Measurements from ENCODE around the gene TSC2.
A peak's percentile ranks its signal among the peaks of the same experiment; 100 is the strongest.
"Not testable (repeated sequence)": the region's sequence is repeated elsewhere in the genome, so short reads cannot be mapped to it uniquely, and the experiment has no call there.

The TSC2 gene

GRCh38 chr16:2124377-2124693, 76.5 kb downstream of the TSC2 start:
- H3K27ac ChIP-seq (ENCODE audit: low read length) = peak overlapping the region; percentile 97
- H3K9me3 ChIP-seq (ENCODE audit: control insufficient read depth in 2 of 2, low read length in 2 of 2); H3K36me3 ChIP-seq (ENCODE audit: control insufficient read depth in 2 of 2, insufficient read depth in 2 of 2, low read length in 2 of 2); H3K27me3 ChIP-seq (ENCODE audit: control insufficient read depth in 1 of 2, insufficient read depth in 2 of 2, low read length in 2 of 2): not testable (repeated sequence)
- peaks cover 62% of the 10 kb centered on the region for H3K4me1 ChIP-seq (ENCODE audit: control insufficient read depth, insufficient read depth, low read length)
- H3K9ac ChIP-seq (ENCODE audit: low read length in 2 of 2) = peak overlapping the region; percentile 75 to 78
- peak overlapping the region; percentile 12 to 69 for H3K4me3 ChIP-seq (ENCODE audit: low read length in 2 of 2)

- H3K27me3 ChIP-seq (ENCODE audit: control insufficient read depth in 1 of 2, insufficient read depth in 2 of 2, low read length in 2 of 2); H3K9me3 ChIP-seq (ENCODE audit: control insufficient read depth in 2 of 2, low read length in 2 of 2); H3K36me3 ChIP-seq (ENCODE audit: control insufficient read depth in 2 of 2, insufficient read depth in 2 of 2, low read length in 2 of 2): not testable (repeated sequence)
- Histone ChIP-seq H3K9ac (ENCODE audit: low read length in 2 of 2) (peak overlapping the region; percentile 78), H3K4me1 (ENCODE audit: control insufficient read depth, insufficient read depth, low read length) (peaks cover 65% of the 10 kb centered on the region), H3K27ac (ENCODE audit: low read length) (peak overlapping the region; percentile 97), H3K4me3 (ENCODE audit: low read length in 2 of 2) (peak overlapping the region; percentile 12 to 69)
Observed at GRCh38 chr16:2124694-2125444, 77.1 kb downstream of the TSC2 start.

GRCh38 chr16:2125609-2126008, 77.8 kb downstream of the TSC2 start:
- Histone ChIP-seq H3K4me1 (ENCODE audit: control insufficient read depth, insufficient read depth, low read length) (peaks cover 67% of the 10 kb centered on the region), H3K27ac (ENCODE audit: low read length) (peak overlapping the region; percentile 97), H3K4me3 (ENCODE audit: low read length in 2 of 2) (peak overlapping the region in 1 of 2 donors; percentile 69), H3K9ac (ENCODE audit: low read length in 2 of 2) (peak overlapping the region; percentile 78)
- H3K9me3 ChIP-seq (ENCODE audit: control insufficient read depth in 2 of 2, low read length in 2 of 2); H3K36me3 ChIP-seq (ENCODE audit: control insufficient read depth in 2 of 2, insufficient read depth in 2 of 2, low read length in 2 of 2); H3K27me3 ChIP-seq (ENCODE audit: control insufficient read depth in 1 of 2, insufficient read depth in 2 of 2, low read length in 2 of 2): not testable (repeated sequence)

- peaks cover 64% of the 10 kb centered on the region for H3K4me1 ChIP-seq (ENCODE audit: control insufficient read depth, insufficient read depth, low read length)
- H3K27me3 ChIP-seq (ENCODE audit: control insufficient read depth in 1 of 2, insufficient read depth in 2 of 2, low read length in 2 of 2); H3K36me3 ChIP-seq (ENCODE audit: control insufficient read depth in 2 of 2, insufficient read depth in 2 of 2, low read length in 2 of 2); H3K9me3 ChIP-seq (ENCODE audit: control insufficient read depth in 2 of 2, low read length in 2 of 2): not testable (repeated sequence)
- H3K4me3 ChIP-seq (ENCODE audit: low read length in 2 of 2) = peak overlapping the region in 1 of 2 donors; percentile 58
- peak overlapping the region; percentile 97 for H3K27ac ChIP-seq (ENCODE audit: low read length)
- peak overlapping the region; percentile 42 to 78 for H3K9ac ChIP-seq (ENCODE audit: low read length in 2 of 2)
Observed at GRCh38 chr16:2126161-2126743, 78.5 kb downstream of the TSC2 start.

GRCh38 chr16:2126928-2127556, 79.3 kb downstream of the TSC2 start:
- not testable (repeated sequence) for H3K27me3 ChIP-seq (ENCODE audit: control insufficient read depth in 1 of 2, insufficient read depth in 2 of 2, low read length in 2 of 2); H3K9me3 ChIP-seq (ENCODE audit: control insufficient read depth in 2 of 2, low read length in 2 of 2); H3K36me3 ChIP-seq (ENCODE audit: control insufficient read depth in 2 of 2, insufficient read depth in 2 of 2, low read length in 2 of 2)
- Histone ChIP-seq H3K4me1 (ENCODE audit: control insufficient read depth, insufficient read depth, low read length) (peaks cover 58% of the 10 kb centered on the region), H3K4me3 (ENCODE audit: low read length in 2 of 2) (peak overlapping the region in 1 of 2 donors; percentile 58), H3K9ac (ENCODE audit: low read length in 2 of 2) (peak overlapping the region; percentile 72 to 78), H3K27ac (ENCODE audit: low read length) (peak overlapping the region; percentile 97)

GRCh38 chr16:2127630-2128280, 80.0 kb downstream of the TSC2 start:
- peak overlapping the region in 1 of 2 donors; percentile 58 for H3K4me3 ChIP-seq (ENCODE audit: low read length in 2 of 2)
- not testable (repeated sequence) for H3K27me3 ChIP-seq (ENCODE audit: control insufficient read depth in 1 of 2, insufficient read depth in 2 of 2, low read length in 2 of 2); H3K36me3 ChIP-seq (ENCODE audit: control insufficient read depth in 2 of 2, insufficient read depth in 2 of 2, low read length in 2 of 2); H3K9me3 ChIP-seq (ENCODE audit: control insufficient read depth in 2 of 2, low read length in 2 of 2)
- H3K9ac ChIP-seq (ENCODE audit: low read length in 2 of 2) = peak overlapping the region in 1 of 2 donors; percentile 78
- H3K27ac ChIP-seq (ENCODE audit: low read length) = peak overlapping the region; percentile 97
- H3K4me1 ChIP-seq (ENCODE audit: control insufficient read depth, insufficient read depth, low read length) = peaks cover 52% of the 10 kb centered on the region

GRCh38 chr16:2129251-2129650, 81.5 kb downstream of the TSC2 start:
- H3K36me3 ChIP-seq (ENCODE audit: control insufficient read depth in 2 of 2, insufficient read depth in 2 of 2, low read length in 2 of 2); H3K27me3 ChIP-seq (ENCODE audit: control insufficient read depth in 1 of 2, insufficient read depth in 2 of 2, low read length in 2 of 2); H3K4me3 ChIP-seq (ENCODE audit: low read length in 2 of 2); H3K27ac ChIP-seq (ENCODE audit: low read length); H3K9me3 ChIP-seq (ENCODE audit: control insufficient read depth in 2 of 2, low read length in 2 of 2); H3K9ac ChIP-seq (ENCODE audit: low read length in 2 of 2): not testable (repeated sequence)
- H3K4me1 ChIP-seq (ENCODE audit: control insufficient read depth, insufficient read depth, low read length) = peaks cover 46% of the 10 kb centered on the region

GRCh38 chr16:2129890-2130447, 82.2 kb downstream of the TSC2 start:
- not testable (repeated sequence) for H3K36me3 ChIP-seq (ENCODE audit: control insufficient read depth in 2 of 2, insufficient read depth in 2 of 2, low read length in 2 of 2); H3K27me3 ChIP-seq (ENCODE audit: control insufficient read depth in 1 of 2, insufficient read depth in 2 of 2, low read length in 2 of 2); H3K9ac ChIP-seq (ENCODE audit: low read length in 2 of 2); H3K9me3 ChIP-seq (ENCODE audit: control insufficient read depth in 2 of 2, low read length in 2 of 2); H3K4me3 ChIP-seq (ENCODE audit: low read length in 2 of 2)
- Histone ChIP-seq H3K27ac (ENCODE audit: low read length) (peak overlapping the region; percentile 46), H3K4me1 (ENCODE audit: control insufficient read depth, insufficient read depth, low read length) (peaks cover 43% of the 10 kb centered on the region)

- Histone ChIP-seq H3K9ac (ENCODE audit: low read length in 2 of 2) (peak overlapping the region in 1 of 2 donors; percentile 33), H3K4me1 (ENCODE audit: control insufficient read depth, insufficient read depth, low read length) (peaks cover 14% of the 10 kb centered on the region), H3K4me3 (ENCODE audit: low read length in 2 of 2) (peak overlapping the region in 1 of 2 donors; percentile 40)
- not testable (repeated sequence) for H3K27me3 ChIP-seq (ENCODE audit: control insufficient read depth in 1 of 2, insufficient read depth in 2 of 2, low read length in 2 of 2); H3K27ac ChIP-seq (ENCODE audit: low read length); H3K36me3 ChIP-seq (ENCODE audit: control insufficient read depth in 2 of 2, insufficient read depth in 2 of 2, low read length in 2 of 2); H3K9me3 ChIP-seq (ENCODE audit: control insufficient read depth in 2 of 2, low read length in 2 of 2)
Observed at GRCh38 chr16:2133797-2134196, 86.0 kb downstream of the TSC2 start.

GRCh38 chr16:2135071-2135470, 87.3 kb downstream of the TSC2 start:
- not testable (repeated sequence) for H3K9ac ChIP-seq (ENCODE audit: low read length in 2 of 2); H3K36me3 ChIP-seq (ENCODE audit: control insufficient read depth in 2 of 2, insufficient read depth in 2 of 2, low read length in 2 of 2); H3K4me1 ChIP-seq (ENCODE audit: control insufficient read depth, insufficient read depth, low read length); H3K27ac ChIP-seq (ENCODE audit: low read length); H3K9me3 ChIP-seq (ENCODE audit: control insufficient read depth in 2 of 2, low read length in 2 of 2); H3K27me3 ChIP-seq (ENCODE audit: control insufficient read depth in 1 of 2, insufficient read depth in 2 of 2, low read length in 2 of 2)
- H3K4me3 ChIP-seq (ENCODE audit: low read length in 2 of 2) = peak overlapping the region in 1 of 2 donors; percentile 67

Data from stomach smooth muscle (tissue), 2 donors.